PC-9 (cell line): Measurements from ENCODE around the gene RCC1.

ENCODE experiments used
- CTCF ChIP-seq: fragments of 200-600 bp; sonication (generic); conservative IDR thresholded peaks from 2 replicates; pipeline ENCODE4 v1.6.1; 2017; ENCODE audit warnings: mixed run types, antibody characterized with exemption, mild to moderate bottlenecking, moderate library complexity
- EZH2 ChIP-seq: fragments of 200-600 bp; sonication (generic); IDR thresholded peaks from 2 replicates; pipeline ENCODE4 v1.8.0; 2017; ENCODE audit warnings: antibody characterized with exemption, low read depth

DNA sequence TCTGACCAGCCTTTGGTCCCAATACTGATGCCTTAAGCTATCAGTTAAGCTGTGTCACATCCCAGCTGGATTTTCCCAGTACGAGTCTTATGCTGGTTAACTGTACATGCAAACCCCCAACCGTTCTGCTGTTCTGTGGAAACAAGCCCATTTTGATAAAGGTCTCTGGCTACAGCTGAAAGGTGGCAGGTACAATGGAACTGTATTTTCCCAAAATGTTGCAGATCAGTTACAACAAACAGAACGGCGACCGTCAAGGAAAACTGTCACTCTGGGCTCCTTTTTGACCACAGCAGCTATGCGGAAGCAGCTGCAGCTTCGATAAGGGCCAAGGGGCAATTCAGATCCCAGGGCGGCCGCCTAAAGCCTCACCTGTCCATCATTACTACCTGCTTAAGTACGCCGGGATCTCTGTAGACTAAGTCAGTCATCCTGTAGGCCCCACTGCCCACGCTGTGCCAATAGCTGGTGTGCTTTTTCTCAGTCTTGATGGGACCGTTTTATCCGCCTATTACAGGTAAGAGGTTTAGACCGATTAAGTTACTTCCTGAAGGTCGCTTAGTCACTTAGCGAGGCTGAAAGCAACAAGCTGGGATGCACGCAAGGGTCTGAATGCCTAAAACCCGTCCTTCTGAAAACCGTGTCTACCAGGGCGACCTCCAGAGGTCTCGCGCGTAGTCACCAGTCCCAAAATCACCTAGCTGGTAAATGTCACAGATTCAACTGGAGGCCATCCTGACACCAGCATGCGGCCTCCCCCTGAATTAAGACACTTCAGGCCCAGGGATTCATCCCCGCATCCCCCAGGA lies 75.1 kb downstream of the RCC1 start:
- TF ChIP-seq CTCF, result no peak
- no peak for TF ChIP-seq EZH2
